ENCODE data around the gene ELL. TPM values are rescaled to one million over a fixed set of nuclear protein-coding genes. Genes with fewer than 3 reads are reported as not detected.

The ELL gene
- total and polyA plus RNA-seq, 9 of the 15 experiments (the other 6 are each of a cell fraction or from before 2014, with no cell fraction given), result 0.24 to 22.5 (median 4.1) TPM

GRCh38 chr19:18437491-18438330, 84.2 kb downstream of the ELL start, which contains the start of gene ISYNA1 (continued):
- no peak for TF ChIP-seq SNRNP70 (optimal IDR thresholded peaks at IDR 0.05; ENCODE audit: low read depth, low read length)
- TF ChIP-seq TAF7 (tag; IDR thresholded peaks at IDR 0.05), result no peak
- TF ChIP-seq, protein P1, sequence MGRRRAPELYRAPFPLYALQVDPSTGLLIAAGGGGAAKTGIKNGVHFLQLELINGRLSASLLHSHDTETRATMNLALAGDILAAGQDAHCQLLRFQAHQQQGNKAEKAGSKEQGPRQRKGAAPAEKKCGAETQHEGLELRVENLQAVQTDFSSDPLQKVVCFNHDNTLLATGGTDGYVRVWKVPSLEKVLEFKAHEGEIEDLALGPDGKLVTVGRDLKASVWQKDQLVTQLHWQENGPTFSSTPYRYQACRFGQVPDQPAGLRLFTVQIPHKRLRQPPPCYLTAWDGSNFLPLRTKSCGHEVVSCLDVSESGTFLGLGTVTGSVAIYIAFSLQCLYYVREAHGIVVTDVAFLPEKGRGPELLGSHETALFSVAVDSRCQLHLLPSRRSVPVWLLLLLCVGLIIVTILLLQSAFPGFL (CRISPR knock-in tag; IDR thresholded peaks at IDR 0.05), result no peak
- TF ChIP-seq FOXJ3 (CRISPR knock-in tag; IDR thresholded peaks at IDR 0.05), result no peak
- TF ChIP-seq LCOR (CRISPR knock-in tag; IDR thresholded peaks at IDR 0.05), result no peak; the same call in 1 of the 2 replicates
- TF ChIP-seq TAF1 (IDR thresholded peaks at IDR 0.05; ENCODE audit: control insufficient read depth, extremely low read depth, insufficient read depth, low read length, severe bottlenecking), result peak; percentile 55
- no peak for TF ChIP-seq ZBTB17 (CRISPR knock-in tag; IDR thresholded peaks at IDR 0.05)
- TF ChIP-seq, protein P2, sequence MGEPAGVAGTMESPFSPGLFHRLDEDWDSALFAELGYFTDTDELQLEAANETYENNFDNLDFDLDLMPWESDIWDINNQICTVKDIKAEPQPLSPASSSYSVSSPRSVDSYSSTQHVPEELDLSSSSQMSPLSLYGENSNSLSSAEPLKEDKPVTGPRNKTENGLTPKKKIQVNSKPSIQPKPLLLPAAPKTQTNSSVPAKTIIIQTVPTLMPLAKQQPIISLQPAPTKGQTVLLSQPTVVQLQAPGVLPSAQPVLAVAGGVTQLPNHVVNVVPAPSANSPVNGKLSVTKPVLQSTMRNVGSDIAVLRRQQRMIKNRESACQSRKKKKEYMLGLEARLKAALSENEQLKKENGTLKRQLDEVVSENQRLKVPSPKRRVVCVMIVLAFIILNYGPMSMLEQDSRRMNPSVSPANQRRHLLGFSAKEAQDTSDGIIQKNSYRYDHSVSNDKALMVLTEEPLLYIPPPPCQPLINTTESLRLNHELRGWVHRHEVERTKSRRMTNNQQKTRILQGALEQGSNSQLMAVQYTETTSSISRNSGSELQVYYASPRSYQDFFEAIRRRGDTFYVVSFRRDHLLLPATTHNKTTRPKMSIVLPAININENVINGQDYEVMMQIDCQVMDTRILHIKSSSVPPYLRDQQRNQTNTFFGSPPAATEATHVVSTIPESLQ (CRISPR knock-in tag; IDR thresholded peaks at IDR 0.05), result no peak
- TF ChIP-seq PRPF4 (IDR thresholded peaks at IDR 0.05; ENCODE audit: insufficient read depth, low read depth, low read length, poor library complexity, severe bottlenecking), result no peak
- no peak for TF ChIP-seq HEY1 (CRISPR knock-in tag; IDR thresholded peaks at IDR 0.05; ENCODE audit: borderline replicate concordance)
- TF ChIP-seq ZNF324 (CRISPR knock-in tag; IDR thresholded peaks at IDR 0.05), result no peak
- no peak for TF ChIP-seq LEF1 (IDR thresholded peaks at IDR 0.05)
- no peak for TF ChIP-seq TAF9B (IDR thresholded peaks at IDR 0.05; ENCODE audit: partially characterized antibody)
- TF ChIP-seq, protein P3, sequence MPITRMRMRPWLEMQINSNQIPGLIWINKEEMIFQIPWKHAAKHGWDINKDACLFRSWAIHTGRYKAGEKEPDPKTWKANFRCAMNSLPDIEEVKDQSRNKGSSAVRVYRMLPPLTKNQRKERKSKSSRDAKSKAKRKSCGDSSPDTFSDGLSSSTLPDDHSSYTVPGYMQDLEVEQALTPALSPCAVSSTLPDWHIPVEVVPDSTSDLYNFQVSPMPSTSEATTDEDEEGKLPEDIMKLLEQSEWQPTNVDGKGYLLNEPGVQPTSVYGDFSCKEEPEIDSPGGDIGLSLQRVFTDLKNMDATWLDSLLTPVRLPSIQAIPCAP (CRISPR knock-in tag; IDR thresholded peaks at IDR 0.05; ENCODE audit: borderline replicate concordance), result no peak
- TF ChIP-seq RB1 (IDR thresholded peaks at IDR 0.05; ENCODE audit: low read depth), result peak; percentile 31
- no peak for TF ChIP-seq ZNF764 (CRISPR knock-in tag; IDR thresholded peaks at IDR 0.05; ENCODE audit: low read depth)
- no peak for TF ChIP-seq ARNT (IDR thresholded peaks at IDR 0.05)
- peak; percentile 37; the same call in 1 of the 2 replicates for TF ChIP-seq ZBTB9 (CRISPR knock-in tag; IDR thresholded peaks at IDR 0.05)
- no peak for TF ChIP-seq LARP7 (IDR thresholded peaks at IDR 0.05)
- no peak; the same call in 1 of the 2 replicates for TF ChIP-seq FOXP1 (CRISPR knock-in tag; IDR thresholded peaks at IDR 0.05)
- no peak for TF ChIP-seq ZNF668 (CRISPR knock-in tag; IDR thresholded peaks at IDR 0.05)
